ENCODE measurements around the gene DHODH. TPM values are rescaled to one million over a fixed set of nuclear protein-coding genes. Genes with fewer than 3 reads are reported as not detected.

DHODH gene
- total and polyA plus RNA-seq, 2 of the 4 experiments (the other 2 are of a cell fraction): 3.2 to 4.1 TPM

DNA sequence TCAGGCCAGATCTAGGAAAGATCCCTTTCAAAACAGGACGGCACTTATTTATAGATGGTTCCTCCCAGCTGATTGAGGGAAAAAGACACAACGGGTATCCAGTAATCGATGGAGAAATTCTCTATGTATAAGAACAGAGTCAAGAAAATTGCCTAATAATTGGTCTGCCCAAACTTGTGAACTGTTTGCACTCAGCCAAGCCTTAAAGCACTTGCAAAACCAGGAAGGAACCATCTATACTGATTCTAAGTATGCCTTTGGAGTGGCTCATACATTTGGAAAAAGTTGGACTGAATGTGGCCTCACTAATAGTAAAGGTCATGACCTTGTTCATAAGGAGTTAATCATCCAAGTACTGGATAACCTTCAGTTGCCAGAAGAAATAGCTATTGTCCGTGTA is 60.4 kb downstream of the DHODH start:
- 73% methylated on average over 4 of the region's 4 CpGs; no CpG with 5 or more reads in 1 of the 2 experiments for WGBS, 2 experiments (ENCODE audit: extremely low coverage in 2 of 2, insufficient read length in 1 of 2)
- H3K14ac ChIP-seq (replicated peaks; ENCODE audit: low read depth, low read length): no peak overlapping the region
- no peak overlapping the region for H3K27ac ChIP-seq (ENCODE audit: insufficient read depth, low read length)
- ATAC-seq (ENCODE audit: low read depth) (no peak), DNase-seq (peak; percentile 4)
- in situ Hi-C loops (cut with MboI; ENCODE audit: low sequenced_read_pairs) (no loop called here), dilution Hi-C loops (cut with HindIII; ENCODE audit: low sequenced_read_pairs, unreplicated experiment) (no loop called here), intact Hi-C loops (cut with micrococcal nuclease) (no loop called here)
- H4K5ac ChIP-seq (ENCODE audit: low read depth, low read length): no peak overlapping the region
- H2BK5ac ChIP-seq (ENCODE audit: low read depth, low read length, poor library complexity, severe bottlenecking): no peak overlapping the region
- TF ChIP-seq MAZ (IDR thresholded peaks at IDR 0.05; ENCODE audit: borderline replicate concordance, low read depth, low read length): no peak
- TF ChIP-seq, protein P1, sequence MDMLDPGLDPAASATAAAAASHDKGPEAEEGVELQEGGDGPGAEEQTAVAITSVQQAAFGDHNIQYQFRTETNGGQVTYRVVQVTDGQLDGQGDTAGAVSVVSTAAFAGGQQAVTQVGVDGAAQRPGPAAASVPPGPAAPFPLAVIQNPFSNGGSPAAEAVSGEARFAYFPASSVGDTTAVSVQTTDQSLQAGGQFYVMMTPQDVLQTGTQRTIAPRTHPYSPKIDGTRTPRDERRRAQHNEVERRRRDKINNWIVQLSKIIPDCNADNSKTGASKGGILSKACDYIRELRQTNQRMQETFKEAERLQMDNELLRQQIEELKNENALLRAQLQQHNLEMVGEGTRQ (IDR thresholded peaks at IDR 0.05; ENCODE audit: low read depth, low read length): no peak
- no peak for TF ChIP-seq NFE2L2 (IDR thresholded peaks at IDR 0.05; ENCODE audit: low read depth, low read length)
- TF ChIP-seq CHD1 (IDR thresholded peaks at IDR 0.05; ENCODE audit: low read depth, low read length): no peak
- TF ChIP-seq MXI1 (IDR thresholded peaks at IDR 0.05; ENCODE audit: borderline replicate concordance, low read depth, low read length): no peak
- no peak for TF ChIP-seq RCOR1 (IDR thresholded peaks at IDR 0.05; ENCODE audit: insufficient replicate concordance, low read length)
- no peak for TF ChIP-seq SMC3 (IDR thresholded peaks at IDR 0.05; ENCODE audit: low read depth, low read length)
- TF ChIP-seq RAD21 (IDR thresholded peaks at IDR 0.05; ENCODE audit: low read length): no peak
- no peak for TF ChIP-seq BHLHE40 (IDR thresholded peaks at IDR 0.05; ENCODE audit: low read depth, low read length)
- no peak for TF ChIP-seq CEBPB (IDR thresholded peaks at IDR 0.05; ENCODE audit: low read depth, low read length)
- TF ChIP-seq, protein P2, sequence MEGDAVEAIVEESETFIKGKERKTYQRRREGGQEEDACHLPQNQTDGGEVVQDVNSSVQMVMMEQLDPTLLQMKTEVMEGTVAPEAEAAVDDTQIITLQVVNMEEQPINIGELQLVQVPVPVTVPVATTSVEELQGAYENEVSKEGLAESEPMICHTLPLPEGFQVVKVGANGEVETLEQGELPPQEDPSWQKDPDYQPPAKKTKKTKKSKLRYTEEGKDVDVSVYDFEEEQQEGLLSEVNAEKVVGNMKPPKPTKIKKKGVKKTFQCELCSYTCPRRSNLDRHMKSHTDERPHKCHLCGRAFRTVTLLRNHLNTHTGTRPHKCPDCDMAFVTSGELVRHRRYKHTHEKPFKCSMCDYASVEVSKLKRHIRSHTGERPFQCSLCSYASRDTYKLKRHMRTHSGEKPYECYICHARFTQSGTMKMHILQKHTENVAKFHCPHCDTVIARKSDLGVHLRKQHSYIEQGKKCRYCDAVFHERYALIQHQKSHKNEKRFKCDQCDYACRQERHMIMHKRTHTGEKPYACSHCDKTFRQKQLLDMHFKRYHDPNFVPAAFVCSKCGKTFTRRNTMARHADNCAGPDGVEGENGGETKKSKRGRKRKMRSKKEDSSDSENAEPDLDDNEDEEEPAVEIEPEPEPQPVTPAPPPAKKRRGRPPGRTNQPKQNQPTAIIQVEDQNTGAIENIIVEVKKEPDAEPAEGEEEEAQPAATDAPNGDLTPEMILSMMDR (conservative IDR thresholded peaks at IDR 0.05; ENCODE audit: low read depth, low read length): no peak
- TF ChIP-seq FOS (IDR thresholded peaks at IDR 0.05; ENCODE audit: low read depth, low read length): no peak
- no peak for TF ChIP-seq POLR2A (IDR thresholded peaks at IDR 0.05; ENCODE audit: low read depth, low read length)
- TF ChIP-seq MAFK (IDR thresholded peaks at IDR 0.05; ENCODE audit: low read depth, low read length): no peak
- TF ChIP-seq, protein P3, sequence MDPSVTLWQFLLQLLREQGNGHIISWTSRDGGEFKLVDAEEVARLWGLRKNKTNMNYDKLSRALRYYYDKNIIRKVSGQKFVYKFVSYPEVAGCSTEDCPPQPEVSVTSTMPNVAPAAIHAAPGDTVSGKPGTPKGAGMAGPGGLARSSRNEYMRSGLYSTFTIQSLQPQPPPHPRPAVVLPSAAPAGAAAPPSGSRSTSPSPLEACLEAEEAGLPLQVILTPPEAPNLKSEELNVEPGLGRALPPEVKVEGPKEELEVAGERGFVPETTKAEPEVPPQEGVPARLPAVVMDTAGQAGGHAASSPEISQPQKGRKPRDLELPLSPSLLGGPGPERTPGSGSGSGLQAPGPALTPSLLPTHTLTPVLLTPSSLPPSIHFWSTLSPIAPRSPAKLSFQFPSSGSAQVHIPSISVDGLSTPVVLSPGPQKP (IDR thresholded peaks at IDR 0.05; ENCODE audit: borderline replicate concordance, low read depth, low read length): no peak
- no peak for TF ChIP-seq RFX5 (IDR thresholded peaks at IDR 0.05; ENCODE audit: low read depth, low read length)
- 0 out of 2 replicates have a peak, but pooled peaks cover 3% of the 10 kb centered on the region for H3K9me1 ChIP-seq (ENCODE audit: insufficient read depth, low read length)
- no peaks in the 10 kb centered on the region for H3K36me3 ChIP-seq (ENCODE audit: control insufficient read depth, insufficient read depth, low read length)
- H3K18ac ChIP-seq (ENCODE audit: low read depth, low read length): no peak overlapping the region
- H4K20me1 ChIP-seq (ENCODE audit: insufficient read depth, low read length): no peaks in the 10 kb centered on the region
- H3K9ac ChIP-seq (ENCODE audit: low read depth, low read length): no peak overlapping the region
- no peak overlapping the region for H3K23ac ChIP-seq (ENCODE audit: low read depth, low read length)
- no TSS peak for BruUV-seq (replicated peaks)
- H2BK120ac ChIP-seq (ENCODE audit: low read depth, low read length): no peak overlapping the region
- no peaks in the 10 kb centered on the region for H3K9me3 ChIP-seq (ENCODE audit: control insufficient read depth, insufficient read depth, low read length)
- H3K4me1 ChIP-seq (ENCODE audit: control insufficient read depth, insufficient read depth, low read length): no peaks in the 10 kb centered on the region
- H3K27me3 ChIP-seq (ENCODE audit: control insufficient read depth, insufficient read depth, low read length): peaks cover 2% of the 10 kb centered on the region; the same call in 1 of the 2 replicates
- H3K4me3 ChIP-seq (ENCODE audit: insufficient read depth, low read depth, low read length): no peak overlapping the region
- H4K91ac ChIP-seq (ENCODE audit: insufficient read depth, low read depth, low read length): no peak overlapping the region
- no peak overlapping the region for H2BK20ac ChIP-seq (ENCODE audit: low read depth, low read length)
- no peak overlapping the region for H3K4me2 ChIP-seq (ENCODE audit: low read depth, low read length)
- H2BK15ac ChIP-seq (ENCODE audit: low read depth, low read length): no peak overlapping the region
- H2AK5ac ChIP-seq (ENCODE audit: low read depth, low read length): no peak overlapping the region
- H2AFZ ChIP-seq (replicated peaks; ENCODE audit: low read length, poor library complexity): no peak overlapping the region
- no peak overlapping the region for H3K56ac ChIP-seq (ENCODE audit: extremely low read depth, insufficient read depth, low read length)
- no peak overlapping the region for H3K4ac ChIP-seq (ENCODE audit: low read depth, low read length)
- H3K79me1 ChIP-seq (ENCODE audit: low read depth in 1 of 2, low read length in 2 of 2): no peaks in the 10 kb centered on the region
- no peak overlapping the region for H2AK9ac ChIP-seq (replicated peaks; ENCODE audit: low read depth, low read length, poor library complexity)
- ChIA-PET CTCF (no interaction called here), POLR2A (ENCODE audit: unreplicated experiment) (no interaction called here)
- no peak overlapping the region for H4K8ac ChIP-seq (ENCODE audit: low read depth in 2 of 2, low read length in 2 of 2)
